Measurements from ENCODE around the gene FAM222A.
A peak's percentile ranks its signal among the peaks of the same experiment; 100 is the strongest.

The FAM222A gene

DNA sequence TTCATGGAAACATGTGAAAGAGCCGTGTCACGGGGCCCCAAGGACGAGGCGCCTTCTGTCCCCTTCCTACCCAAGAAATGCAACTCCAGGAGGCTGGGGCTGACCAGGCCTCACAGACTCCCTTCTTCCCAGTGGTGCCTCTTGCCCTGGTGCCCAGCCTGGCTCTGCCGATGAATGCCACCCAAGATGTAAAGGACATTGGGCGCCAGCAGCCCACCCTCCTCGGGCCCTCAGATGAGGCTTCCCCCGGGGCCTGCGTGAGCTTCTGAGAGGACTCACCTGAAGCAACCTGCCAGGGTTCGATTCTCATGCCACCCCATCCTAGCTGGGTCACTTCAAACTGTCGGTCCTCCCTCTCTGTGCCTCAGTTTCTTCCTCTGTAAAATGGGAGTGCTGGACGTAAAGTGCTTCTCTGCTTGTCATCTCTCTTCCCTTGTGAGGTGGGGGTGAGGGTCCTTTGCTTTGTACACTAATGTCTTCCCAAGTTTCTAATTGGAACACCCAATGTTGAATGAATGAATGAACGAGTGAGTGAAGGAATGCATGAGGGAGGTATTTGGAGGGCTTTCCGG is 10.8 kb downstream of the FAM222A start:
- TF ChIP-seq, protein P1, sequence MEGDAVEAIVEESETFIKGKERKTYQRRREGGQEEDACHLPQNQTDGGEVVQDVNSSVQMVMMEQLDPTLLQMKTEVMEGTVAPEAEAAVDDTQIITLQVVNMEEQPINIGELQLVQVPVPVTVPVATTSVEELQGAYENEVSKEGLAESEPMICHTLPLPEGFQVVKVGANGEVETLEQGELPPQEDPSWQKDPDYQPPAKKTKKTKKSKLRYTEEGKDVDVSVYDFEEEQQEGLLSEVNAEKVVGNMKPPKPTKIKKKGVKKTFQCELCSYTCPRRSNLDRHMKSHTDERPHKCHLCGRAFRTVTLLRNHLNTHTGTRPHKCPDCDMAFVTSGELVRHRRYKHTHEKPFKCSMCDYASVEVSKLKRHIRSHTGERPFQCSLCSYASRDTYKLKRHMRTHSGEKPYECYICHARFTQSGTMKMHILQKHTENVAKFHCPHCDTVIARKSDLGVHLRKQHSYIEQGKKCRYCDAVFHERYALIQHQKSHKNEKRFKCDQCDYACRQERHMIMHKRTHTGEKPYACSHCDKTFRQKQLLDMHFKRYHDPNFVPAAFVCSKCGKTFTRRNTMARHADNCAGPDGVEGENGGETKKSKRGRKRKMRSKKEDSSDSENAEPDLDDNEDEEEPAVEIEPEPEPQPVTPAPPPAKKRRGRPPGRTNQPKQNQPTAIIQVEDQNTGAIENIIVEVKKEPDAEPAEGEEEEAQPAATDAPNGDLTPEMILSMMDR (conservative IDR thresholded peaks at IDR 0.05), result no peak
- peak overlapping the region; percentile 72 for H3K27ac ChIP-seq

DNA sequence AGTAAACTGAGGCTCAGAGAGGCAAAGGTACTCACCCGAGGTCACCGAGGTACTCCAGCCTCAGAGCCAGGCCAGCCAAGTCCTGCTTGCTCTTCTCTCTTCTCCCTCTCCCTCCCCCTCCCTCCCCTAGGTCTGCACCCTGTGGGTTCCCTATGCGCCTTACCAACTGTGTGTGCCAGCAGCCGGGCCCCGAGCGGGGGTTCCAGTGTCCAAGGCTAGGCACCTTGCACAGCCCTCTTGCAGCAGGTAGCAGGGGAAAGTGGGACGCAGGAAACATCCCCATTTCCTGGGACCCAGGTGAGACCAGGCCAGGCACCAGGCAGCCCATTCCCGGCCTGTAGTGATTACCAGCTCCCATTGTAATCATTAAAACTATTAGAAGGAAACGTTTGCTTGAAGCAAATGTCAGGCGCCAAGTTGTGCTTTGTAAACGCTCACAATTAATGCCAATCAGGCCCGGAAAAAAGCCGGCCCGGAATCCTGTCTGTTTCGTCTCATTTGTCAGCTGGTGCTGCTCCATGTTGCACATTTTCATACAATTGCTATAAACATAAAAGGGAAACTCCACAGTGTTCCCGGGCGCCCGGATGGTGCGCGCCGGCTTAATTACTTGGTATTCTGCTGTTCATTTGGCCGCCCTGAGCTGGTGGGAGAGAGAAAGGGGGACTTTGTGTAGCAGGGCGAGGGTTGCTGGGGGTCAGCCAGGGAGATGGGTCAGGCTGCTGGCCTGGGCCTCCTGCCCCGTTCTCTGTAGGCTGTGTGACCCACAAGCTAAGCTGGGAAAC is 11.9 kb downstream of the FAM222A start:
- TF ChIP-seq, protein P1 (conservative IDR thresholded peaks at IDR 0.05), result no peak
- peak overlapping the region; percentile 72; the same call in 1 of the 2 replicates for H3K27ac ChIP-seq

DNA sequence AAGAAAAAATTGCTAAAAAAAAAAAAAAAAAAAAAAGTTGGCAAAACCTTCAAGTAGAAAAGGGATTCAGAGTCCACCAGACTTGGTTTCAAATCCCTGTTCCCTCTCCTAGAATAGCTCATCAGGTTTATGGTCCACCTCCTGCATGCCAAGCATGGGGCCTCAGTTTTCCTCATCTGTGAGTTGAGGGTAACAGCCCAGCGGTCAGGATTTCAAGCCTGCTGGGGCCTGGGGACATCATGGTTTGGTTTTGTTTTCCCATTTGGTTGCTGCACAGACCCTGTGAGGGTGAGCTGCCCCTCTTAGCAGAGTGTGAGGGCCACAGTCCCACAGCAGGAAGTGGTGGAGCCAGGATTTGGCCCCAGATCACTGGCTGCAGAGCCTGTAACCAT is 12.5 kb downstream of the FAM222A start:
- peak overlapping the region; percentile 72; the same call in 1 of the 2 replicates for H3K27ac ChIP-seq
- TF ChIP-seq, protein P1 (conservative IDR thresholded peaks at IDR 0.05), result no peak

DNA sequence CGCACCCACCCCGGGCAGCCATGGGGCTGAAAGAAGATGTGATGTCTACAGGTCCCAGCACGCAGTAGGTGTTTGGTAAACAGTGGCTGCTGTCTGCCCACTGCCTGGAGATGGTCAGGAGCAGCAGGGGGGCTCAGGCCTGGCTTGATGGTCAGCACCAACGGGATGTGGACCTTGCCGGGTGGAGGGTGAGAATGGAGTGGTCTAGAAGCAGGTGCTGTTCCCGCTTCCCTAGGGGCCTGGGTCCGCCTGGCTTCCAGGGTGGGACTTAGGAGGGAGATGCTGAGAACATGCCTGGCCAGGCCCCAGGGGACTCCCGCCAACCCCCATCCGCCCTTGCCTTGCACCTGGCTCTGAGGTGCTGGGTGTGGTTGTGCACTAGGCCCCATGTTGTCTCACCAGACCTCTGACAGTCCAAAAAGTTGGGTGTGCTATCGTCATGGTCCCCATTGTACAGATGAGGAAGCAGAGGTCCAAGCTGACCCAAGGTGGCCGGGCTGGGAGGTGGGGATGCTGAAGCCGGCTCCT is 12.9 kb downstream of the FAM222A start:
- TF ChIP-seq, protein P1 (conservative IDR thresholded peaks at IDR 0.05), result no peak
- H3K27ac ChIP-seq, result peak overlapping the region; percentile 72; the same call in 1 of the 2 replicates

DNA sequence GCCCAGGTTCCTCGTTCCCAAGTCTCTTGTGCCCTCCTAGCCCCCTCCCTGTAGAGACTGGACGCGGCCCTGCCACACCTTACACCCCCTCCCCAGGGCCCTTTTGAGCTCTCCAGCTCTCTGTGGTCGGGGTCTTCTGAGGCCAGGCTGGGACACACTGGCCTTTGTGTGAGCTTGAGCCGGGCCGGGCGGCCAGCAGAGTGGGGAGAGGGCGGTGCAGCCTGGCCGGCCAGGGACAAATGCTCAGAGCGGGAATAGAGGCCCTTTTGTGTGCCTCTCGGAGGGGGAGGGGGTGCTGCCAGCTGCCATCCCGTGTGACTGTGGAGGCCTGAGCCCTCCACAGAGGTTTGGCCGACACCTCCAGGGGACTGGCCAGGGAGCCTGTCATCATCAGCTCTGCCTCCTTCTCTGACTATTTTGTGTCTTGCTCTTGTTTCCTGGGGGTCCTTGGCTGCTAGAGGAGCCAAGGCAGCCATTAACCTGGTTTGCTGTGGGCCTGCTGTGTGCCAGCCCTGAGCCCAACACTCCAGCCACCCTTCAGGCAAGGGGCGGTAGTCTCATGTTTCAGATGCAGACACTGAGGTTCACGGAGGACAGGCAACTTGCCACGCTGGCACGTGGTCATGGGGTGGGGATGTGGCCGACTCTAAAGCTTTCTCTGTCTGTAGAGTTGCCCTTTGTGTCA is 13.6 kb downstream of the FAM222A start:
- TF ChIP-seq, protein P1 (conservative IDR thresholded peaks at IDR 0.05), result no peak
- H3K27ac ChIP-seq, result peak overlapping the region; percentile 33; the same call in 1 of the 2 replicates

DNA sequence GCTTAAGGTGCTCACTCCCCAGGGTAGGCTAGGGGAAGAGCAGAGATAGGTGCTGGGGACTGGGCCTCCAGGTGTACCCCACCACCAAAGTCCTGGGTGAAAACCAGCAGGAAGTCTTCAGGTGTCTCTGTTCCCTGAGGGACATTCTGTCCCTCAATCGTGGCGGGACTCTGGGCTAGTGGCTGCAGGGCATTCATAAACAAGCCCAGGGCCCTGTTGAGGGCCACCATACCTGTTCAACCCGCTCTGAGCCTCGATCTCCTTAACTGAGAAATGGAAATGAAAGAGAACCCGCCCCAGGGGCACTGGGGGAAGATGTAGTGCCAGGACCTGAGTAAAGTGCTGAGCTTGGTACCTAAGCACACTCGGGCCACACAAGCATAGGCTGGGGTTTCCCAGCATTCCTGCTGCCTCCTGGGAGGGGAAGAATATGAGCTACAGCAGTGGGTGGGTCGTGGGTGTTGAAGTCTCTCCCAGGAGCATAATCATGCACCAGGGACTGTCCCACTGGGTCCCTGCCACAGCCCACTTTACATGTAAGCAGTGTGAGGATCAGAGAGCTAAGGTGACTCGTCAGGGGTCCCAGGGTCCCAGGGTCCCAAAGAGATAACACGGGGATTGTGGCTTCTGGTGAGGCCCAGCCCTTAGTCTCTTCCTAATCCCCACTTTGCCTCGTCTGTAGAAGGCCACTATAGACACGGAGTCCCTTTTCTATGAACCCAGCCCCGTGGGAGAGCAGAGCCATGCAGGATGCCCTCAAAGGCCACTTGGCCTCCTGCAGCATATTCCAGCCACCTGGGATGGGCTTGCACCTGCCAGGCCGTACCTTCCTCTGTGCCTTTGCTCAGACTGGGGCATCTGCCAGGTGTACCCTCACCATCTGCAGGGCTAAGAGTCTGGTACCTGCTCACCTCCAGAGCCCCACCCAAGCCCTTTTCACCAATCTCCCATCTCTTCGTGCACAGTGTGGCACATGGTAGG is 14.4 kb downstream of the FAM222A start:
- TF ChIP-seq, protein P1 (conservative IDR thresholded peaks at IDR 0.05), result no peak
- H3K27ac ChIP-seq, result peak overlapping the region; percentile 33; the same call in 1 of the 2 replicates
